Measurements from ENCODE around the gene C6orf132.

GRCh38 chr6:42051268-42051653 lies 91.2 kb downstream of the C6orf132 start:
- TF ChIP-seq EZH2 (IDR thresholded peaks at IDR 0.05; ENCODE audit: borderline replicate concordance, low read length) (no peak), CTCF (IDR thresholded peaks at IDR 0.05; ENCODE audit: low read length) (no peak)

Data from OCI-LY1 (cell line).